ENCODE data around the gene CEMP1.

The CEMP1 gene

GRCh38 chr16:2483939-2484897 is 47.0 kb downstream of the CEMP1 start:
- DNase-seq: no peak

DNA sequence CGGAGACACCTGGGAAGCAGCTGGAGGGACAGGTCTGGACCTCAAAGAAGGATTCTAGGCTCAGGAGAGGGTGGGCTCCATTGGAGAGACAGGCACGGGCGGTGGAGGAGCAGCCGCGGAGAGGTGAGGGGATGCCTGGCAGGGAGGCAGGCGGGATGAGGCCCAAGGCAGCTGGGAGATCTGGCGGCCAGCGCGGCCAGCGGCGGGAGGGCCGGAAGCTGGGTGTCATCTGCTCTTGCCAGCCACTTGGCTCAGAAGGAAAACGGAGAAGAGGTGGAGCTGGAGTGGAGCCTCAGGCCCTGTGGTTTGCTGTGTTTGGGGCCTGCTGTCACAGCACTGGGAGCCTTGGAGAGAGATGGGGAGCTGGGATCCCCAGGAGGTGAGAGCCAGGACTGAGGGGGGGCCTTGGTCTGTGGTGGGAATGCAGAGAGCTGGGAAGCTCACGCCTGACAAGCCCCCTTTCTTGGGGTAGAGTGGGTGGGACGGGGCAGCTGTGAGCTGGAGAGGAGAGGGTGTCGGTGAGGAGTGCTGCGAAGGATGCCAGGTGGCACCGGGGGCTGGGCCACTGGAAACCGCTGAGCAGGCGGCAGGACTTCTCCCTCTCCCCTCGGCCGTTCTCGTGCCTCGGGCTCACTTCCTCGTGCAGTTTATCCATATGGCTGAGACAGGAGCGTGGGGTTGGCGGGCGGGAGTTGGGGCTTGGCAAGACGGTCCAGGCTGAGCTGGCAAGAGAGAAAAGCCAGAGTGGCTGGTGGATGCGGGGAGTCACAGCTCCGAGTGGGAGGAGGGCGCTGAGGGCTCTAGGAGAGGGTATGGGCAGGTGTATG is 48.3 kb downstream of the CEMP1 start:
- peak; percentile 50 for DNase-seq

DNA sequence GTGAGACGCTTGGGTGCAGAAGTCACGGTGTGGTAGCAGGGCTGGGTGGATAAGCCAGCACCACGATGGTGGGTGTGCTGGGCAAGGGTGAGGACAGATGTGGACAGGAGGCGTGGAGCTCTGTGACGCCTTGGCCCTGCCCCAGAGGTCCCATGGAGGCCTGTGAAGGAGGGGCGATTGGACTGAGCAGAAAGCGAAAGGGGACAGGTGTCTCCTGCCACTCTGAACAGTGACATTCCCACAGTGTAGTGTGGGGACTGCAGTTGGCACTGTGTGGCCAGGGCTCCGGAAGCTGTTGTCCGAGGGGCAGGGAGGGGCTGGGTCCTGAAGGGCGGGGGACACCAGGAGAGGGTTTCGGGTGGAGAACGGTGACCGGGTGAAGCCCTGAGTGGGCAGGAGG is 49.0 kb downstream of the CEMP1 start:
- DNase-seq: no peak

- no peak for DNase-seq
Observed at GRCh38 chr16:2481676-2482075, 49.5 kb downstream of the CEMP1 start.

DNA sequence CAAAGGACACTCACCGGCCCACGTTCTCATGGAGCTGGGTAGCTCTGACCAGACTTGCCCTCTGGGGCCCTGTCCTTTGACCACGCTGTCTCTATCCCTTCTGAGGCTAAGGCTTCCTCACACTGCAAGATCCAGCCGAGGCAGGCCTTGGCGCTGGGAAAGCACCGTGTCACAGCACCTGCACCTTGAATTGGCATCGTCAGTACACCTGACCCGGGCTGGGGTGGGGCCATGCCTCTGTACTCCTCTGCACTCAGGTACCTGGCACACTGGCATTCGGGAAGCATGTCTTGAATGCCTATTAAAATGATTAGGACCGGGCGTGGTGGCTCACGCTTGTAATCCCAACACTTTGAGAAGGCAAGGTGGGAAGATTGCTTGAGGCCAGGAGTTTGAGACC is 50.3 kb downstream of the CEMP1 start:
- no peak for DNase-seq
